Measurements from ENCODE around the gene TNFSF9.
"Not testable (repeated sequence)": the region's sequence is repeated elsewhere in the genome, so short reads cannot be mapped to it uniquely, and the experiment has no call there.

Gene TNFSF9

GRCh38 chr19:6533746-6534418 lies 3.1 kb downstream of the TNFSF9 start:
- DNase-seq: no peak

GRCh38 chr19:6534451-6535093 lies 3.7 kb downstream of the TNFSF9 start:
- DNase-seq: no peak

DNA sequence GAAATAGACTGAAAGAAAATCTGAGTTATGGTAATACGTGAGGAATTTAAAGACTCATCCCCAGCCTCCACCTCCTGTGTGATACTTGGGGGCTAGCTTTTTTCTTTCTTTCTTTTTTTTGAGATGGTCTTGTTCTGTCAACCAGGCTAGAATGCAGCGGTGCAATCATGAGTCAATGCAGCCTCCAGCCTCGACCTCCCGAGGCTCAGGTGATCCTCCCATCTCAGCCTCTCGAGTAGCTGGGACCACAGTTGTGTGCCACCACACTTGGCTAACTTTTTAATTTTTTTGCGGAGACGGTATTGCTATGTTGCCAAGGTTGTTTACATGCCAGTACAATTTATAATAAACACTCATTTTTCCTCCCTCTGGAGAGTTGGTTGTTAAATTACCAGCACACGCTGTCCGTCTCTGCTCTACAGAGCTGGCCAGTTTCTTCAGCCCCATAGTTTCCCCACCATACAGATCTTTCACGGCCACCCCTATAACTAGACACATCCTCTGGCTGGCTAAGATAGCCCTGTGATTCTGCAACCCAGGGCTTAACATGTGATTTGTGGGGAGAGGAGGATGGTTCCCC lies 4.8 kb downstream of the TNFSF9 start:
- DNase-seq: no peak

GRCh38 chr19:6539514-6539913 lies 8.7 kb downstream of the TNFSF9 start:
- no peak for DNase-seq

- peak; percentile 30 for DNase-seq
Measured at GRCh38 chr19:6540918-6541689, 10.3 kb downstream of the TNFSF9 start.

DNA sequence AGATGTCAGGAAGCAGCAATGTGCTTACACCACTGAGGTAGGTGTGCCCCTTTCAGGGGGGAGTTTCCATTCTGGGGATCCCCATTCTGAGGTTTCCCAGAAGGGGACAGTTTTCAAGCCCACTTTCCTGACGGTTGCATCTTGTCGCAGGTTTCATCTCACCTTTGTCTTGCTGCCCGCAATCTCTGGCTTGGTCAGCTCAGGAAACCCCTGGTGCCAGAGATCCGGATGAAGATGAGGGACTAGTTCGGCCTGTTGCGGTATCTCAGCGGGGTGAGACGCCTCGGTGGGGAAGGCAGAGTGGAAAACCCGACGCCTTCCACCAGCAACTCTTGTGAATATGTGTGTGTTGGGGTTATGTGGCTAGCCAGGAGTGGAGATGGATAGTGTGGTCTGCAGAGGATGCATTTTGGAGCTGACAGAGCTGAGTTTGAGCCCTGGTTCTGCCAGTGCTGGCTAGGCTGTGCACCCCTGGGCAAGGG lies 13.1 kb downstream of the TNFSF9 start:
- no peak for DNase-seq

- DNase-seq: not testable (repeated sequence)
Measured at GRCh38 chr19:6550679-6551078, 19.9 kb downstream of the TNFSF9 start.

DNA sequence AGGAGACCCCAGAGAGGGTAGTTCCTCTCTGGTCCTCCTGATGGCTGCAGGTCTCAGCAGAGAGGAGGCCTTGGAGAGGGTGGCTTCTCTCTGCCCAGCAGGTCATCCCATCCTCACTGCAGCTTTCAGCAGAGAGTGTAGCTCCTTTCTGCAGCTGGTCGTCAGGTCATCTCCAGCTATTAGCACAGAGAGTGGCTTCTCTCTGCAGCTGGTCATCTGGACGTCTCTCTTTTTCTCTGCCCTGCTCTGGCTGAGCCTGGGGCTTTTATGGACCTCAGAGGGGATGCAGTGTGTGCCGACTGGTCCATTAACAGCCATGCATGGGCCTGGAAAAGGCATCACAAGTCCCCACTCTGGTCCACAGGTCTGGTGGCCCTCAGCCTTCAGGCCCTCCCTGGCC lies 20.3 kb downstream of the TNFSF9 start:
- no peak for DNase-seq

DNA sequence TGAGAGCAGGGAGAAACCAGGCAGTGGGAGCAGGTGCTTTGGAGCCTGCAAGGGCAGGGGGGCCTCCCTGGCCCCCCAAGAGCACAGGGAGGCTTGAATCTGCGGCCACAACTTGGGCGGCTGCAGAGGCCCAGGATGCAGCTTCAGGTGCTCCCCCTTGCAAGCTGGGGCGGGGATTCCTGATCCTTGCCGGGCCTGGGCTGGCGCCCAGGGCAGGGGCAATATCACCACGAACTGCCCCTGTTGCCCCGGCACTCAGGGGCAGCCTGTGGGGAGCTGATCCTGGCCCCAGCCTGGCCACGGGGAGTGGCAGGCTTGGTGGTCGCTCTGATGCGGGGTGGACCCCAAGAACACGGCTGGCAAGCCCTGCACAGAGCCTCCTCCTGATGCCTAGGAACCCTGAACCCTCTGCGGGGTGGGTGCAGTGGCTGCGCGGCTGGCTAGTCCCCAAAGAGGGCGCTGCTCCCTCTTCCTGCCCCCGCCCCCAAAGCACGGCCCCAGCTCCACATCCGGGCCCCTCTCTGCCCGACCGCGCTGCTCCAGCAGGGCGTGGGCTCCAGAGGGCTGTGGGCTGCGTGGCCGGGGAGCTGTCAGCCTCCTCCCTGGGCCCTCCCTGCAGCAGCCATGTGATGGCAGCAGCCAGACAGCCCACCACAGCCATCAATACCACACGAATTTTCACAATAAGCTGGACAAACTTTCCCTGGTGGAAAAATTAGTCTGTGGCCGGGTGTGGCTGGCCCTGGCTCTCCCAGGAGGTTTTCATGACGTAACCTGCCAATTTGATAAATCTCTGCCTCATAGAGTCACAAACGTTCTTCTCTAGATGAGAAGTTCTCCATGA lies 21.0 kb downstream of the TNFSF9 start:
- DNase-seq: no peak

- no peak for DNase-seq
Measured at GRCh38 chr19:6556043-6556449, 25.2 kb downstream of the TNFSF9 start.

- peak; percentile 75 for DNase-seq
Measured at GRCh38 chr19:6556480-6557195, 25.8 kb downstream of the TNFSF9 start.

DNA sequence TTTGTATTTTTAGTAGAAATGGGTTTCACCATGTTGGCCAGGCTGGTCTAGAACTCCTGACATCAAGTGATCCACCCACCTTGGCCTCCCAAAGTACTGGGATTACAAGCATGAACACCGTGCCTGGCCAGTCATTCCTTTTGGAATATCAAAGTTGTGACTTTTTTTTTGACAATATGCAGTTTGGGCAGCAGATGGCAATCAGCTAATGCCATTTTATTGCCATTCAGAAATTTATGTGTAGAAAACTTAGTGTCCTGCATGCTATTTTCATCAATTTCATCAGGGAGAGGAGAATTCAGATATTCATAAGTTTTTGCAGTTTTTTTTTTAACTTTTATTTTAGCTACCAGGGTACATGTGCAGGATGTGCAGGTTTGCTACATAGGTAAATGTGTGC lies 31.6 kb downstream of the TNFSF9 start:
- DNase-seq: not testable (repeated sequence)

DNA sequence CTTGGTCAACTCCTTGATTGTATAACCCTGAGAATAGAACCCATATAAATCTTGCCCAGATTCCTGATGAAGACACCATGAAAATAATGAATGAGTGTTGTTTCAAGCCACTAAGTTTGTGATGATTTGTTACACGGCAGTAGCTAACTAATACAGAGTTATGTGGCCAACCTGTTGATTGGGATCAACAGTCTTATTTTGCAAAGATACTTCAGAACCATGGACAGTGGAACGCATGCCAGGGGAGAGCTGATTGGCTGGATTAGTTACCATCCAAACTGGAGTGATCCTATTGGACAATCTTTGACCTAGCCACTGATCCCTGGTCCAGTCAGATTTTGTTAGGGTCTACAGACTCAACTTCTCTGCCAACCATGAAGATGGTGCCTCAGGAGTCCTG lies 33.6 kb downstream of the TNFSF9 start:
- peak; percentile 22 for DNase-seq

GRCh38 chr19:6566727-6567126 lies 35.9 kb downstream of the TNFSF9 start:
- DNase-seq: not testable (repeated sequence)

- DNase-seq: no peak
Measured at GRCh38 chr19:6568010-6568526, 37.2 kb downstream of the TNFSF9 start.

GRCh38 chr19:6568816-6569215 lies 38.0 kb downstream of the TNFSF9 start:
- no peak for DNase-seq

DNA sequence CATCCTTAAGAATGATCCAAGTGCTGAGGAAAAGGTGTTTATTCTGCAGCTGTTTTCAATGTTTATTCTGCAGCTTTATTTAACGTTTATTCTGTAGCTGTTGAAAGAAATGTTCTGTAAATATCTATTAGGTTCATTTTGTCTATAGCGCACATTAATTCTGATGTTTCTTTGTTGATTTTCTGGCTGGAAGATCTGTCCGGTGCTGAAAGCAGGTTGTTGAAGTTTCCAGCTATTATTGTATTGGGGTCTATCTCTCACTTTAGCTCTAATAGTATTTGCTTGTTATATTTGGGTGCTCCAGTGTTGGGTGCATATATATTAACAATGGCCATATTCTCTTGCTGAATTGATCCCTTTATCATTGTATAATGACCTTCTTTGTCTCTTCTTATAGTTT lies 39.9 kb downstream of the TNFSF9 start:
- DNase-seq: no peak

- DNase-seq: no peak
Measured at GRCh38 chr19:6571167-6571566, 40.3 kb downstream of the TNFSF9 start.

DNA sequence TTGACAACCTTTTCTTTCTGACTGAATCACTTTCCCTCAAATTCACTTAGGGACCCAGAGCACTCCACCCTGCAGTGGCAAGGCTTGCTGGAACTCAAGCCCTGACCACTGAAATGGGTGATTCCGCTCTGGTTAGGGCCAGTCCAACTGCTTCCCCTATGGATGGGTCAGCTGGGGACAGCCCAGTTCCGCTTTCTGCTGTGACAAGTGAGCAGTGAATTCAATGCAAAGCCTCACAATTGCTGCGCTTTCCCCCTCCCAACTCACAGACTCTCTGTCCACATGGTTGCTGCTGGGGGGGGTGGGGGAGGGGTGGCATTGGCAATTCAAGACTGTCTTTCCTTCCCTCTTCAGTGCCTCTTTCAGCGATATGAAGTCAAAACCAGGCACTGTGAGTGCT lies 41.4 kb downstream of the TNFSF9 start:
- DNase-seq: no peak

DNA sequence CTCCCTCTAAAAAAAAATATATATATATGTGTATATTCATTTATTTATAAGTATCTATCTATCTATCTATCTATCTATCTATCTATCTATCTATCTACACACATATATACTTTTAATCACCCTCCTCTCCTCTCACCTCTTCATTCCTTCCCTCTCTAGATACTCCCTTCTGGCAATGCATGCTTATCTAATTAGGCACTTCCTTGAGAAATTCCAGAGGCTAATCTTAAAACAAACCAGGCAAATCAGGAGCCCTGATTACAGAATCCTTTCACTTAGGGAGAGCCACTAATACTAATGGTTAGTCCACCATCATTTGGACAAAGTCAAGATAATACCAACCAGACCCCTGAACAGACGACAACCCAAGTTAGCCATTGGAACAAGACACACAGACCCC lies 42.5 kb downstream of the TNFSF9 start:
- no peak for DNase-seq

- DNase-seq: no peak
Measured at GRCh38 chr19:6576869-6577475, 46.1 kb downstream of the TNFSF9 start.

Measured in NCI-H226 (cell line).